ENCODE measurements around the gene TMEM170B.

The TMEM170B gene

DNA sequence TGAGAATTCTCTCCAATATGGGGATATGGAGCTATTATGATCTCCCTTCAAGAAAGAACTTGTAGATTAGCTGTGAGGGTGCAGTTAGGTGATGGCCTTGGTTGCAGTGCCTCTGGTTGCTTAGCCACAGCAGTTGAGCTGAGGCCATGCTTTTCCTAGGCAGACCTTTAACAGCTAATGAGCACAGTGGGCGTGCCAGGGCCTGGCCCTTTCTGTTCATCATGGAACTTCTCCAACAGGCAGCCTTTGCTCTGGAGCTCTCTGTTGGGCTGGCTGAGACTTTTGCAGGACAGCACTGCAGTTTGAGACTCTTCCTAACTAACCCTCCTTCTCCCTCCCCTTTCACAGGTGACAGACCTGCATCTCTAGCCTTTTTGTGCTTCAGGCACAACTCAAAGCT, 39.7 kb upstream of the TMEM170B start:
- 0 out of 2 replicates have a peak, but pooled peaks cover 7% of the 10 kb centered on the region for H3K4me1 ChIP-seq (ENCODE audit: insufficient read depth, low read length)
- H3K4me3 ChIP-seq (ENCODE audit: low read length) = no peak overlapping the region
- no peaks in the 10 kb centered on the region for H3K9me3 ChIP-seq (ENCODE audit: insufficient read depth, low read depth, low read length)
- no peaks in the 10 kb centered on the region for H3K27me3 ChIP-seq (ENCODE audit: insufficient read depth, low read length)
- H3K9ac ChIP-seq (ENCODE audit: low read depth, low read length) = no peak overlapping the region
- H3K36me3 ChIP-seq (ENCODE audit: insufficient read depth, low read depth, low read length) = no peaks in the 10 kb centered on the region
- no peak overlapping the region for H3K27ac ChIP-seq (ENCODE audit: low read length)

DNA sequence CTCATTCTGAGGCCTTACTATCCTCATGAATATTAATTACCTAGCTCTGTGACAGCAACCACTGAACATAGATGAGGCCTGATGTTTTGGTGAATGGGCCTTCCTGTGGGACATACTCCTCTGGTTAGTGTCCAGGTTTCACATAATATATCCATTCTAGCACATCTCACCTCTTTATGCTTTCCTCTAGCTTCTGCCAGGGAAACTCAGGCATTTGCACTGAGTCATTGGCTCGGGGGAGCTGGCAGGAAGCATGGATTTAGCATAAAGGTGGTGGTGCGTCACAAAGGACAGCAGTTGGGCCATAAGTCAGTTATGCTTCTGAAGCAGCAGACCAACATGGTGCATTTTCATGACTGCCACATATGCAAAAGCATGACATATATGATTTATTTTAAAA, 37.5 kb upstream of the TMEM170B start:
- Histone ChIP-seq H3K9ac (ENCODE audit: low read depth, low read length) (no peak overlapping the region), H3K4me3 (ENCODE audit: low read length) (no peak overlapping the region), H3K9me3 (ENCODE audit: insufficient read depth, low read depth, low read length) (no peaks in the 10 kb centered on the region), H3K4me1 (ENCODE audit: insufficient read depth, low read length) (0 out of 2 replicates have a peak, but pooled peaks cover 7% of the 10 kb centered on the region), H3K27me3 (ENCODE audit: insufficient read depth, low read length) (no peaks in the 10 kb centered on the region), H3K36me3 (ENCODE audit: insufficient read depth, low read depth, low read length) (no peaks in the 10 kb centered on the region), H3K27ac (ENCODE audit: low read length) (no peak overlapping the region)

DNA sequence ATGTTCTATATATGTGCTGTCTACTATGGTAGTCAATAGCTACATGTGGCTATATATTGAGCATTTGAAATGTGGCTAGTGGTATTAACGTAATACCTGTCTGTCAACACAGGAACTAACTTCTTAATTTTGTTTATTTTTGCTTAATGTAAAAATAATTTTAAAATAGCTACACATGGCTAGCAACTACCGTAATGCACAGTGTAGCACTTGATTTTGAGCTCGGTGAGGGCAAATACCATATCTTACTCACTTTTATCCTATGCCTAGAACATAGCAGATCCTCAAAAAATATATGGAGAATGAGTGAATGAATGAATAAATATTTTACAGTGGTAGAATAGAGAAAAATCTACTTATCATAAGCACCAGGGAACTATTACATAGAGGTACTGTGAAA, 28.1 kb upstream of the TMEM170B start:
- Histone ChIP-seq H3K4me3 (ENCODE audit: low read length) (no peak overlapping the region), H3K4me1 (ENCODE audit: insufficient read depth, low read length) (no peaks in the 10 kb centered on the region), H3K36me3 (ENCODE audit: insufficient read depth, low read depth, low read length) (no peaks in the 10 kb centered on the region), H3K27me3 (ENCODE audit: insufficient read depth, low read length) (no peaks in the 10 kb centered on the region), H3K27ac (ENCODE audit: low read length) (no peak overlapping the region), H3K9me3 (ENCODE audit: insufficient read depth, low read depth, low read length) (no peaks in the 10 kb centered on the region), H3K9ac (ENCODE audit: low read depth, low read length) (no peak overlapping the region)

DNA sequence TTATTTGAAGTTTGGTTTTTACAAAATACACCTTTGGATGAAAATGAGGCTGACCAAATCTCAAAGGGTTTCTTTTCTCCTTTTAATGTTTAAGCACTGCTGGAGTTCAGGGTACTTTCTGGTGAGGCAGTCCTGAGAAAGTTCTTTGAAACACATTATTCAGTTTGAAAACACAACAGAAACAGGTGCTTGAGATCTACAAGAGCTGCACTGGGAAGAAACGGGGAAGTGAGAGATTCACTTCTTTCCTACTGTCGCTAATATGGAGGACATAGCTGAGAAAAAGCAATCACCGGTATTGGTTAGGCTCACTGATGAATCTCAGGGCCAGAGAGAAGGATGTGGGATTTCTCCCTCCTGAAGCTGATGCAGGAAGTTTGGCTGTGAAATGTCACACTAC, 22.9 kb upstream of the TMEM170B start:
- Histone ChIP-seq H3K27me3 (ENCODE audit: insufficient read depth, low read length) (no peaks in the 10 kb centered on the region), H3K27ac (ENCODE audit: low read length) (no peak overlapping the region), H3K4me3 (ENCODE audit: low read length) (no peak overlapping the region), H3K9ac (ENCODE audit: low read depth, low read length) (no peak overlapping the region), H3K4me1 (ENCODE audit: insufficient read depth, low read length) (no peaks in the 10 kb centered on the region), H3K9me3 (ENCODE audit: insufficient read depth, low read depth, low read length) (peaks cover 4% of the 10 kb centered on the region; the same call in 1 of the 2 replicates), H3K36me3 (ENCODE audit: insufficient read depth, low read depth, low read length) (no peaks in the 10 kb centered on the region)

DNA sequence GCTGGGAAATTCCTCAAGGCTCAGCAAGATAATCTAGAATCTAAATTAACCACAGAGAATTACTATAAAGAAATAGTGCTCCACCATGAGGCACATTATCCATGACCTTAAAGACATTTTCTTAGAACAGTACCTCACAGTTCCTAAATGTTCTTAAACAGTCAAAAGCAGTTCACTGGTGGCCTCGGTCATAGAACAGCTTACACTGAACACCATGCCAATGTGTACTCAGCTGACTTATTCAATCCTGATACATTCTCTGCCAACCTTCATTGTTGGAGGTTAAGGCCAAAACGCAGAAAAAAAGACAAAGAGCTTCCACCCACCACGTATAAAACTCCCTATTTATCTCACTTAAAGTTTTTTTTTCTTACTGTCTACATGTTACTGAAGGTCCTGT, 21.8 kb upstream of the TMEM170B start:
- H3K4me3 ChIP-seq (ENCODE audit: low read length) = no peak overlapping the region
- H3K4me1 ChIP-seq (ENCODE audit: insufficient read depth, low read length) = no peaks in the 10 kb centered on the region
- no peak overlapping the region for H3K9ac ChIP-seq (ENCODE audit: low read depth, low read length)
- no peaks in the 10 kb centered on the region for H3K27me3 ChIP-seq (ENCODE audit: insufficient read depth, low read length)
- H3K9me3 ChIP-seq (ENCODE audit: insufficient read depth, low read depth, low read length) = peaks cover 4% of the 10 kb centered on the region; the same call in 1 of the 2 replicates
- H3K36me3 ChIP-seq (ENCODE audit: insufficient read depth, low read depth, low read length) = no peaks in the 10 kb centered on the region
- H3K27ac ChIP-seq (ENCODE audit: low read length) = no peak overlapping the region

DNA sequence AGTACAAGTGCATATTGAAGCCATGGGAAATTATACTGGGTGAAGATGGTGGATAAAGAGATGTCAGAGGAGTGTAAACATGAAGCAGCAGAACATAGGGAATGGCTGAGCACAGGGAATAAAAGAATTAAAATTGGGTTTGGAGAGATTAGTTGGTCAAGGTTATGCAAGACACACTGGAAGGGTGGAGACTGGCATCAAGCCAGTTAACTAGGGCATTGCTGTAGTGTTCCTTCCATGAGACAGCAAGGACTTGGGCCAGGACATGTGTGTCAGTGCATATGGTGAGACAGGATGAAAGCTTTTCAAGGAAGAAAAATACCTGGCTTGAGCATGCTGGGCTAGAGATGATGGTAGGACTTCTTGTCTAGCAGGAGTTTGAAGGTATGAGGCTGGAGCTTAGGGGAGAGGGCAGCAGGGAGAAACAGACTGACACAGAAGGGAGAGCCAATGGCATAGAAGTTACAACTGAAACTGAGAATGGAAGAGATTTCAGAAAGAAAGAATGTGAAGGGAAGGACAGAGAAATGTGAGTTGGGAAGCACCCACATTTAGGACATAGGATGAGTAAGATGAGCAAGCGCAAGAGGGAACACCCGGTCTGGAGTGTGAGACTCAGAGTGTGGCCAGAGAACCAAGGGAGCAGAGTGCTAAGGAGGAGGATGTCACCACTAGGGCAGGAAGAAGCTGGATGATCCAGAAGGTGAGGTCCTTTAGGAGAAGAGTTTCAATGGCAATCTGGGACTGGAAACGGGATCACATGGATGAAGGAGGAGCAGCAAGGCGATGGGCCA, 14.5 kb upstream of the TMEM170B start:
- Histone ChIP-seq H3K27me3 (ENCODE audit: insufficient read depth, low read length) (no peaks in the 10 kb centered on the region), H3K9ac (ENCODE audit: low read depth, low read length) (no peak overlapping the region), H3K9me3 (ENCODE audit: insufficient read depth, low read depth, low read length) (peaks cover 4% of the 10 kb centered on the region; the same call in 1 of the 2 replicates), H3K4me1 (ENCODE audit: insufficient read depth, low read length) (no peaks in the 10 kb centered on the region), H3K4me3 (ENCODE audit: low read length) (no peak overlapping the region), H3K36me3 (ENCODE audit: insufficient read depth, low read depth, low read length) (no peaks in the 10 kb centered on the region), H3K27ac (ENCODE audit: low read length) (no peak overlapping the region)

DNA sequence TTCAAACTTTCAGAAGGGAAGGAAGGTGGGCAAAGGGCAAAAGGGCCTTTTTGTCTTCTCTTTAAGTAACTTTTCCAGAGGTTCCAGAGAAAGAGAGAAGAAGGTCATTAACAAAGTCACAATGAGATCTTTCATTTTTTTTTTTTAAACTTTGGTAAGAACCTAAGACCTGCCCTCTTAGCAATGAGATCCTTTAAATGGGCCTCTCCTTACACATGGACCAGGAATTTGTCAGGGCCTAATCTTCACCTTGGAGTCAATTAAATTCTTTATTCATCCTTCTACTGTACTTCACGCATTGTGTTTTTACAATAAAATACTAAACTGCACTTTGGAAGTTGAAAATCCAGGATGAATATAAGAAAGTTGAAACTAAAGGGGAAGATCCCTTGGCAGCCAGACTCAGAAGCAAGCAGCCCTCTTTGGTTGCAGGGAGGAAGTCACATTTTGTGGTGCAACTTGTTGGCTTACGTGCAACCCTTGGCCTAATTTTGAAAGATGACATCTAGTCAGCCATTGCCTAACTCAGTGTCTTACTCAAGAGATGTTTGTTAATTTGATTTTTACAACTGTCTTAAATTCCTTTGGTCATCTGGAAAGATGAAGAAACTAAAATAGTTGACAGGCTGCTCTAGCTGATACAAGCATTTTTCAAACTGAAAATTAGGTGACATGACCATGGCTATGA, 11.9 kb upstream of the TMEM170B start:
- Histone ChIP-seq H3K4me3 (ENCODE audit: low read length) (no peak overlapping the region), H3K27me3 (ENCODE audit: insufficient read depth, low read length) (no peaks in the 10 kb centered on the region), H3K36me3 (ENCODE audit: insufficient read depth, low read depth, low read length) (no peaks in the 10 kb centered on the region), H3K27ac (ENCODE audit: low read length) (no peak overlapping the region), H3K9me3 (ENCODE audit: insufficient read depth, low read depth, low read length) (no peaks in the 10 kb centered on the region), H3K9ac (ENCODE audit: low read depth, low read length) (no peak overlapping the region), H3K4me1 (ENCODE audit: insufficient read depth, low read length) (no peaks in the 10 kb centered on the region)

DNA sequence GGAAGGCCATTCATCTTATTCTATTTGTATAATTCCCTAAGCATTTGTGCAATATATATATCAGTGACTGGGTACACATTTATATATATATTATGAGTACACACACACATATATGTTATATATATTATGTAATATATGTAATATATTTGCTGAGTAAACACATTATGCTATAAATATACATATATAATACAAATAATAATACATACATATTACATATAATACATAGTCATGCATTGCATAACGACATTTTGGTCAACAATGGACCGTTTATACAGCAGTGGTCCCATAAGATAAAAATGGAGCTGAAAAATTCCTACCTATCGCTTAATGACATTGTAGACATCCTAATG, 11.4 kb upstream of the TMEM170B start:
- Histone ChIP-seq H3K27me3 (ENCODE audit: insufficient read depth, low read length) (no peaks in the 10 kb centered on the region), H3K9ac (ENCODE audit: low read depth, low read length) (no peak overlapping the region), H3K9me3 (ENCODE audit: insufficient read depth, low read depth, low read length) (no peaks in the 10 kb centered on the region), H3K4me1 (ENCODE audit: insufficient read depth, low read length) (no peaks in the 10 kb centered on the region), H3K4me3 (ENCODE audit: low read length) (no peak overlapping the region), H3K36me3 (ENCODE audit: insufficient read depth, low read depth, low read length) (no peaks in the 10 kb centered on the region), H3K27ac (ENCODE audit: low read length) (no peak overlapping the region)

DNA sequence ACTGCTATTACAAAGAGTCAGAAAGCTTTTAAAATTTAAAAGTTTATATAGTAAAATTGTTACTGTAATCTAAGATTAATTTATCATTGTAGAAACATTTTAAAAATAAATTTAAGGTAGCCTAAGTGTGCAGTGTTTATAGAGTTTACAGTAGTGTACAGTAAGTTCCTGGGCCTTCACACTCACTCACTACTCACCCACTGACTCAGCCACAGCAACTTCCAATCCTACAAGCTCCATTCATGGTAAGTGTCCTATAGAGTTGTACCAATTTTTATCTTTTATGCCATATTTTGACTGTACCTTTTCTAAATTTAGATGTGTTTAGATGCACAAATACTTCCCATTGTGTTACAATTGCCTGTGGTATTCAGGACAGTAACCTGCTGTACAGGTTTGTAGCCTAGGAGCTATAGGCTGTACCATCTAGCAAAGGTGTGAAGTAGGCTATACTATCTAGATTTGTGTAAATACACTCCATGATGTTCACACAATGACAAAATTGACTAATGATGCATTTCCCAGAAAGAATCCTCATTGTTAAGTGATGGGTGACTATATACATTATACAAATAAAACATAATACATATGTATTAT, 10.2 kb upstream of the TMEM170B start:
- Histone ChIP-seq H3K27ac (ENCODE audit: low read length) (no peak overlapping the region), H3K9ac (ENCODE audit: low read depth, low read length) (no peak overlapping the region), H3K27me3 (ENCODE audit: insufficient read depth, low read length) (no peaks in the 10 kb centered on the region), H3K9me3 (ENCODE audit: insufficient read depth, low read depth, low read length) (no peaks in the 10 kb centered on the region), H3K4me1 (ENCODE audit: insufficient read depth, low read length) (no peaks in the 10 kb centered on the region), H3K4me3 (ENCODE audit: low read length) (no peak overlapping the region), H3K36me3 (ENCODE audit: insufficient read depth, low read depth, low read length) (no peaks in the 10 kb centered on the region)

DNA sequence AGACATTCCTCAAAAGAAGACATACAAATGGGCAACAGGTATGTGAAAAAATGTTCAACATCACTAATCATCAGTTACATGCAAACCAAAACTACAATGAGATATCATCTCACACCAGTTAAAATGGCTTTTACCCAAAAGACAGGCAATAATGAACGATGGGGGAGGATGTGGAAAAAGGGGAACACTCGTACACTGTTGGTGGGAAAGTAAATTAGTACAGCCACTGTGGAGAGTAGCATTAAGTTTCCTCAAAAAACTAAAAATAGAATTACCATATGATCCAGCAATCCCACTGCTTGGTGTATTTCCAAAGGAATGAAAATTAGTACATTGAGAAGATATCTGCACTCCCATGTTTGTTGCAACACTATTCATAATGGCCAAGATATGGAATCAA, 8.6 kb upstream of the TMEM170B start:
- no peak overlapping the region for H3K9ac ChIP-seq (ENCODE audit: low read depth, low read length)
- H3K4me3 ChIP-seq (ENCODE audit: low read length) = no peak overlapping the region
- no peaks in the 10 kb centered on the region for H3K9me3 ChIP-seq (ENCODE audit: insufficient read depth, low read depth, low read length)
- no peaks in the 10 kb centered on the region for H3K4me1 ChIP-seq (ENCODE audit: insufficient read depth, low read length)
- no peaks in the 10 kb centered on the region for H3K27me3 ChIP-seq (ENCODE audit: insufficient read depth, low read length)
- no peaks in the 10 kb centered on the region for H3K36me3 ChIP-seq (ENCODE audit: insufficient read depth, low read depth, low read length)
- H3K27ac ChIP-seq (ENCODE audit: low read length) = no peak overlapping the region

DNA sequence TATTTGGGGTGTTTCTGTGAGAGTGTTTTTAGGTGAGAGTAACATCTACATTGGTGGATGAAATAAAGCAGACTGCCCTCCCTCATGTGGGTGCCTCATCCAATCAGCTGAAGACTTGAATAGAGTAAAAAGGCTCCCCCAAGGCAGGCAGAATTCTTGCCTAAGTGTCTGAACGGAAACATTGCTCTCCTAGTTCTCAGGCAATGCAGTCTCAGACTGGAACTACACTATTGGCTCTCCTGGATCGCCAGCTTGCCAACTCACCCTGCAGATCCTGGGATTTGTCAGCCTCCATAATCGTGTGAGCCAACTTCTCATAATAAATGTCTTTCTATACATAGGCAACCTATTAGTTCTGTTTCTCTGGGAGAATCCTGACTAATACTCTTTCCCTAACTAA, 5.5 kb upstream of the TMEM170B start:
- Histone ChIP-seq H3K27ac (ENCODE audit: low read length) (no peak overlapping the region), H3K4me1 (ENCODE audit: insufficient read depth, low read length) (no peaks in the 10 kb centered on the region; the same call in 1 of the 2 replicates), H3K9ac (ENCODE audit: low read depth, low read length) (no peak overlapping the region), H3K4me3 (ENCODE audit: low read length) (no peak overlapping the region), H3K36me3 (ENCODE audit: insufficient read depth, low read depth, low read length) (no peaks in the 10 kb centered on the region), H3K9me3 (ENCODE audit: insufficient read depth, low read depth, low read length) (no peaks in the 10 kb centered on the region), H3K27me3 (ENCODE audit: insufficient read depth, low read length) (peaks cover 19% of the 10 kb centered on the region)

DNA sequence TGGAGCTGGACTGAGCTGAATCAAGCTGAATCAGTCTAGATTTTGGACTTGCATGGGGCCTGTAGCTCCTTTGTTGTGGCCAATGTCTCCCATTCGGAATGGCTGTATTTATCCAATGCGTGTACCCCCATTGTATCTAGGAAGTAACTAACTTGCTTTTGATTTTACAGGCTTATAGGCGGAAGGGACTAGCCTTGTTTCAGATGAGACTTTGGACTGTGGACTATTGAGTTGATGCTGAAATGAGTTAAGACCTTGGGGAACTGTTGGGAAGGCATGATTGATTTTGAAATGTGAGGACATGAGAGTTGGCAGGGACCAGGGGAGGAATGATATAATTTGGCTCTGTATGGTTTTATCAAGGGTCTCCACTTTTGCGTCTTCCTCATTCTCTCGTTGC, 3.0 kb upstream of the TMEM170B start:
- H3K36me3 ChIP-seq (ENCODE audit: insufficient read depth, low read depth, low read length) = no peaks in the 10 kb centered on the region
- no peak overlapping the region for H3K27ac ChIP-seq (ENCODE audit: low read length)
- H3K27me3 ChIP-seq (ENCODE audit: insufficient read depth, low read length) = peaks cover 33% of the 10 kb centered on the region
- H3K9ac ChIP-seq (ENCODE audit: low read depth, low read length) = no peak overlapping the region
- H3K4me1 ChIP-seq (ENCODE audit: insufficient read depth, low read length) = peaks cover 3% of the 10 kb centered on the region
- H3K9me3 ChIP-seq (ENCODE audit: insufficient read depth, low read depth, low read length) = no peaks in the 10 kb centered on the region
- H3K4me3 ChIP-seq (ENCODE audit: low read length) = no peak overlapping the region

Measured in iPS-20b (cell line).